ENCODE measurements around the gene DOK3. TPM values are rescaled to one million over a fixed set of nuclear protein-coding genes. Genes with fewer than 3 reads are reported as not detected.

The DOK3 gene
- total and polyA plus RNA-seq, 12 donors, result 0.74 to 11.4 (median 2.3) TPM

DNA sequence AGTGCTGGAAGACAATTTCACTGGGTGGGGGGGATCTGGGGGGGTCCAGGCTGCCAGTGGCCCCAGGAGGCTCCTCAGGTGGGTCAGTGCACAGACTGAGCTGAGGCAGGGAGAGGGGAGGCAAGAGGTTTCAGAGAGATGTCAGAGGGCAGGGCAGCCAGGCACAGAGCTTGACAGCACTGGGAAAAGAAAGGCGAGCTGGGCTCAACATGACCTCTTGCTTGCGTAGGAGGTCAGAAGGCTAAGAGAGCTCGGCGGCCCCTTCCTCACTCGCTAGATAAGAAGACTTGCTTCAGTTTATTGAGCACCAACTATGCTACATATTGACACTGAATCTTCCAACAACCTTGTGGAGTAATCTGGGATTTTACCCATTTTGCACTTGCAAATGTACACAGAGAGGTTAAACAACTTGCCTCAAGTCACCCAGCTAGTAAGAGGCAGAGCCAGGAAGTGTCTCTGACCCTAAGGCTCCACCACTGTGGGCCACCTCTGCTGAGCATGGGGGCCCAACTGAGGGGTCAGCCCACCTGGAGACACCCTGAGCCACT, 15.8 kb downstream of the DOK3 start:
- no peak for DNase-seq
- ATAC-seq, result no peak
- TF ChIP-seq, protein P1, sequence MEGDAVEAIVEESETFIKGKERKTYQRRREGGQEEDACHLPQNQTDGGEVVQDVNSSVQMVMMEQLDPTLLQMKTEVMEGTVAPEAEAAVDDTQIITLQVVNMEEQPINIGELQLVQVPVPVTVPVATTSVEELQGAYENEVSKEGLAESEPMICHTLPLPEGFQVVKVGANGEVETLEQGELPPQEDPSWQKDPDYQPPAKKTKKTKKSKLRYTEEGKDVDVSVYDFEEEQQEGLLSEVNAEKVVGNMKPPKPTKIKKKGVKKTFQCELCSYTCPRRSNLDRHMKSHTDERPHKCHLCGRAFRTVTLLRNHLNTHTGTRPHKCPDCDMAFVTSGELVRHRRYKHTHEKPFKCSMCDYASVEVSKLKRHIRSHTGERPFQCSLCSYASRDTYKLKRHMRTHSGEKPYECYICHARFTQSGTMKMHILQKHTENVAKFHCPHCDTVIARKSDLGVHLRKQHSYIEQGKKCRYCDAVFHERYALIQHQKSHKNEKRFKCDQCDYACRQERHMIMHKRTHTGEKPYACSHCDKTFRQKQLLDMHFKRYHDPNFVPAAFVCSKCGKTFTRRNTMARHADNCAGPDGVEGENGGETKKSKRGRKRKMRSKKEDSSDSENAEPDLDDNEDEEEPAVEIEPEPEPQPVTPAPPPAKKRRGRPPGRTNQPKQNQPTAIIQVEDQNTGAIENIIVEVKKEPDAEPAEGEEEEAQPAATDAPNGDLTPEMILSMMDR (IDR thresholded peaks at IDR 0.05), result no peak
- Histone ChIP-seq H3K27ac (peak overlapping the region in 8 of 10 donors; percentile 85 to 98 (median 96)), H3K27me3 (no peaks in the 10 kb centered on the region), H3K4me3 (peak overlapping the region in 1 of 10 donors; percentile 91), H3K36me3 (peaks cover 0 to 60% (median 30%) of the 10 kb centered on the region in 9 donors), H3K4me1 (peaks cover 15 to 66% (median 52%) of the 10 kb centered on the region in 9 donors), H3K9me3 (no peaks in the 10 kb centered on the region)
- intact Hi-C loops (cut with DNase I), result loop anchor here in 1 of 10 donors (10.0 kb wide), 1 partner anchor 179 kb away; the partner anchor contains the start of gene MXD3
- WGBS, 2 donors, result 85 to 87% methylated on average over 5 of the region's 5 CpGs

DNA sequence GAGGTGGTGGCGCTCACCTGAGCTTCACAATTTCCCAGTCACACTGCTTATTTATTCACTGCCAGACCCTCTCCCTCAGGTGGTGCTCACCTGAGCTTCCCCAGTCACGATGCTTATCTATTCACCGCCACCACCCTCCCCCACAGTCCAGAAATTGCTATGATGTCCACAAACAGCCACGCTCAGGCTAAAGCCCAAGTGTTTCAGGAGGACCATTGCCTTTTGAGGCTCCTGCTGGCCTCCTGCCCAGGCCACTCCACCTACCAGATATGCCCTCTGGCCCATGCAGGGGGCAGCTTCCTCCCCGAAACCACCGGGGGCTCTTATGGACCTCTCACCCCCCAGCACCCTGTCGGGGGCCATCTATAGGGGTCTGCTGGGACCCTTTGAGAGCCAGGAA, 16.8 kb downstream of the DOK3 start:
- ATAC-seq, result no peak
- WGBS, 2 donors, result 52 to 62% methylated on average over 7 of the region's 7 CpGs
- TF ChIP-seq, protein P1 (IDR thresholded peaks at IDR 0.05), result no peak
- H3K4me1 ChIP-seq, result peaks cover 15 to 56% (median 45%) of the 10 kb centered on the region in 9 donors
- H3K27me3 ChIP-seq, result no peaks in the 10 kb centered on the region
- intact Hi-C loops (cut with DNase I), result loop anchor here in 1 of 10 donors (10.0 kb wide), 1 partner anchor 178 kb away; the partner anchor contains the start of gene MXD3
- peaks cover 2 to 70% (median 41%) of the 10 kb centered on the region in 9 donors for H3K36me3 ChIP-seq
- no peak for DNase-seq
- no peaks in the 10 kb centered on the region for H3K9me3 ChIP-seq
- H3K27ac ChIP-seq, result peak overlapping the region in 7 of 10 donors; percentile 1 to 97 (median 85)
- H3K4me3 ChIP-seq, result no peak overlapping the region

DNA sequence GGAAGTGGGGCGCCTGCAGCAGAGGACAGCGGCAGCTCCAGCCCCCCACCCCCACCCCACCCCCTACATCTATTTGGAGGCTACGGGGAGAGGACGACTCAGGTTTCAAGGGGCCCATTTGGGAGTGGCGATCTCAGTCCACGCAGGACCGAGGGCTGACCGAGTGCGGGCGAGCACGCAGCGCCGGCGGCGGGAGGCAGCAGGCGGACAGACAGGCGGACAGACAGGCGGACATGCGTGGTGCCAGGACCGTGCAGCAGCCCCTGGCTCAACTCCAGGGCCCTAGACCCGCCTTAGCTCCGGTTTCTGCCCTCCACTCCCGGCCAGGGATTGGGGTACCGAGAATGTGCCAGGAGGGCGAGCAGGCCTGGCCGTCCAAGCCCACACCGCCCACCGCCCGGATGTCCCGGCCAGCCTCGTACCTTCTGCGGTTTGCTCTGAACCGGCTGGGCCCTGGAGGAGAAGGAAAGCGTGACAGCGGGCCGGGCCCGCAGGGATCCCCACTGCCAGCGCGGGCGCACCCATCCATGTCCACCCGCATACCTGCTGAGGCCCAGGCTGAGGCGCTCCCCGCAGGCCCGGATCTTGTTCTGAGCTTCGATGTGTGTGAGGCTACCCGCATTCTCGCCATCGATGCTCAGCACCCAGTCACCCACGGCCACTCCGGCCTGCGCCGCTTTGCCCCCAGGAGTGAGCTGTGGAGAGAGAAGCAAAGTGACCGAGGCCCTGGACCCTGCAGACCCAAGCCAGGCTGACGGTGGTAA, 17.5 kb downstream of the DOK3 start:
- H3K36me3 ChIP-seq, result peaks cover 4 to 77% (median 47%) of the 10 kb centered on the region in 9 donors
- TF ChIP-seq, protein P1 (IDR thresholded peaks at IDR 0.05), result no peak

DNA sequence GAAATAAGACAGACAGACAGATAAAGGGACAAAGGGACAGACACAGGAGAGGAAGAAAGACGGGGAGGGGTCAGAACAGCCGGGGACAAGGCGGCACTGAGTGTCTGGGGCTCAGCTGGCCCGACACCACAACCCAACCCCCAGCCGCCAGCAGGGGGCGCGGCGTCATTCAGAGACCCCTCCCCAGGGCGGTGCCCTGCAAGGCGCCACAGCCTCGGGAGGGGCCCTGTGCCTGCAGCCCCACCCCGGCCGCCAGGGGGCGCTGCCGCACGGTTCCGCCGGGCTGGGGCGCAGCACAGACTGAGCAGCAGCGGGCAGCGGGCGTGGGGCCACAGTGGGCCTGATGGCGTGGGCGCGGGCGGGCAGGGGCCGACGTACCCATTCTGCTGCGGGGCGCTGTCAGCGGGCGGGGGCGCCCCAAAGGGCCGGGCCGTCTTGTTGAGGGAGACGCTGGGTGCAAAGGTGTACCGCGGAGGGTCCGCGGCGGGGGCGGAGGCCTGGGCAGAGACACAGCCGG, 18.1 kb downstream of the DOK3 start:
- peak overlapping the region in 1 of 10 donors; percentile 9 for H3K27ac ChIP-seq
- TF ChIP-seq, protein P1 (IDR thresholded peaks at IDR 0.05), result peak; percentile 48 to 72 (median 61)

More for the DNA sequence above, 17.5 kb downstream of the DOK3 start:
- intact Hi-C loops (cut with DNase I), result loop anchor here in 1 of 10 donors (10.0 kb wide), 1 partner anchor 177 kb away; the partner anchor contains the start of gene MXD3
- Histone ChIP-seq H3K9me3 (no peaks in the 10 kb centered on the region), H3K27me3 (no peaks in the 10 kb centered on the region), H3K4me1 (peaks cover 15 to 54% (median 44%) of the 10 kb centered on the region in 9 donors), H3K4me3 (no peak overlapping the region), H3K27ac (peak overlapping the region in 3 of 10 donors; percentile 95 to 97 (median 97))
- ATAC-seq, result no peak
- 93% methylated on average over 53 to 54 of the region's 54 CpGs for WGBS, 2 donors
- DNase-seq, result no peak

More for the DNA sequence above, 18.1 kb downstream of the DOK3 start:
- Histone ChIP-seq H3K4me3 (no peak overlapping the region), H3K4me1 (peaks cover 14 to 52% (median 43%) of the 10 kb centered on the region in 9 donors), H3K27me3 (no peaks in the 10 kb centered on the region), H3K9me3 (no peaks in the 10 kb centered on the region), H3K36me3 (peaks cover 4 to 83% (median 50%) of the 10 kb centered on the region in 9 donors)
- DNase-seq, result no peak
- intact Hi-C loops (cut with DNase I), result loop anchor here in 1 of 10 donors (10.0 kb wide), 1 partner anchor 177 kb away; the partner anchor contains the start of gene MXD3
- peak in 1 of 8 donors; percentile 1 for ATAC-seq
- WGBS, 2 donors, result 65 to 70% methylated on average over 41 to 43 of the region's 43 CpGs

All from heart right ventricle (tissue), 16 donors.